HG03520 (cell line): ENCODE measurements around the gene PRKAA2.

Experiments
- ATAC-seq: cut with Tn5 transposase; IDR thresholded peaks from one replicate; pipeline ENCODE4 v1.9.1; 2021; ENCODE audit warnings: mild to moderate bottlenecking, moderate library complexity; ENCODE audit not compliant: unreplicated experiment

Gene PRKAA2

DNA sequence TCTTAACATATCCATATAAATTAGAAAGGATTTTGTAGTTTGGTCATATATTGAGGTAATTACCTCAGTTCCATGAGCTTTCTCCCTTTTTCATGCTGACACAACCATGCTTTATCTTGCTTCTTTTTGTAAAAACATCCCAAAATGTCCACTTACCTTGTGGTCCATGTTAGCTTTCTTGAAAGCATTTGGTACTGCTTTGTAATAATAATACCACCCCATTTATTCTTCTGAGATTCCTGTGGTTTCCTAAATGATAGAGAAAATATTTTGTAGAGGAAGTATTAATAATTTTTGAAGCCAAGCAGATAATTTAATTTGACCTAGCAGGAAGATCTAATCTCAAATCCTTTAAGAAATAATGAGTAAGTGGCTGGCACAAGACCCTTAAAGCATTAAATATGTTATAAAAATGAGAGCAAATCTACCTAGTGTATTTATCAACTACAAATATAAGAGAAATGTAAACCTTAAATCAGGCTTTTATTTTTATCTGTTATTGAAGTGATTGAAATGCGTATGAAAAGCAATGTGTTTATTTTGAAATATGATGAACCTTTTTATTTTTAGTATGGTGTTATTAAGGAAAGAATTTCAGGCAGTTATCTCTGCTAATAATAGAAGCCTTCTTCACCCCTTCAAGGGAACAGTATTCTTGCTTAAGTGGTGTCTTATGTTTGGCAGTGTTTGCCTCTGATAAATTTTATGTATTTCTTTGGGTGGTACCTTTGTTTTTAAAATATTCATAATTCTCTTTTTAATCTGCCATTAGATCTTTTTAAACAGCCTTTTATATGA lies 9.2 kb downstream of the PRKAA2 start:
- ATAC-seq: no peak

DNA sequence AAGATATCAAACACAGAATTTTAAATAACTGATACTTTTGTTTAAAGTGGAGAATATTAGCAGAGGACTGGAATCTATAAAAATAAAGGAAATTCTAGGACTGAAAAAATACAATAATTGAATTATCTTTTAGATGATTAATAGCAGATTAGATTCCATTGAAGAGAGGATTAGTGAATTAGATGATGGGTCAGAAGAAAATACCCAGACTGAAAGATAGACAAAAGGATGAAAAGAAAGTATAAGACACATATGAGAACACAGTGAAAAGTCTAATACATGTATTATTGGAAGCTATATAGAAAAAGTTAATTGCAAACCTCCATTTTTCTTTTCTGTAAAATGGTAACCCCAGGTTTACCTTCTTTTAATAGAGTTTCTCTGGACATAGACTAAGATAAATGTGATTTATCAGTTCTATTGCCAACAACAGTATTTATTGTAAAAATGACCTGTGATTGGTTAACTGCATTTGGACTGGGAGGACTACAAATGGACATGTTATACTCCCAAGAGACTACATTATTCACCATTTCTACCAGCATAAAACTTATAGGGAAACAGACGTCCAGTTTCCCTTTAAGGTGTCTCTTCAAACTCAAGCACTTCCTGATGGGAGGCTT lies 11.0 kb downstream of the PRKAA2 start:
- ATAC-seq: no peak

DNA sequence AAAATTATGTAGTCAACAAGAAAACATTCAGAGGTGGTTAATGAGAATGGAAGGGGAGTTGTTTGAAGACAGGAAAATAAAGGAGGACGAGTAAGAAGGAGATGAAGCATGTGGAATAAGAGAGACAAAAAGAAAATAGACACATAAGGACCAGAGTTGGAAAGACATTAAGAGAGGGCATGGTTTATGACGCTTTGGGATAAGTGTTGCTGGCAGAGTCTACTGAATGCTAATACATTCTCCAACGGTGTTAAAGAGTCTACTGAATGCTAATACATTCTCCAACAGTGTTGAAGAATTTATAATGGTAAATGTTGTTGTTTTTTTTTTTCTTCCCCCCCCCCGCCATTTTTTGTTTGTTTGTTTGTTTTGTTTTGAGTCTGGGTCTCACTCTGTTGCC lies 13.1 kb downstream of the PRKAA2 start:
- no peak for ATAC-seq

DNA sequence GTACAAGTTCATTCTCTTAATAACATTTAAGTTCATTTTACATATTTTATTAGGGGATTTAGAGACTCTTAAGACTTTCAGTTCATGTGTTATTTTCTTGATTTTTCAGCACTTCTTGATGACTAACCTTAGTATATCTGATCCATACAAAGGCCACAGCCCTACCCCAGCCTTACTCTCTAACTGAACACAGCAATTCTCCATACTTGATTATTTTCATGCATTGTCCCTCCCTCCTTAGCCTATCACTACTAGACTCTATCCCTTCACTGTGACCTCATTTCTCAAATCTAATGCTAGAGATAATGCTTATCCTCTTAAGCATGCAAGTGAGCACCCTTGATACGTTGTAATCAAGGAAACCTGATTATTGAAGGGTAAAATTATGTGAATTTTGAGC lies 15.2 kb downstream of the PRKAA2 start:
- no peak for ATAC-seq

DNA sequence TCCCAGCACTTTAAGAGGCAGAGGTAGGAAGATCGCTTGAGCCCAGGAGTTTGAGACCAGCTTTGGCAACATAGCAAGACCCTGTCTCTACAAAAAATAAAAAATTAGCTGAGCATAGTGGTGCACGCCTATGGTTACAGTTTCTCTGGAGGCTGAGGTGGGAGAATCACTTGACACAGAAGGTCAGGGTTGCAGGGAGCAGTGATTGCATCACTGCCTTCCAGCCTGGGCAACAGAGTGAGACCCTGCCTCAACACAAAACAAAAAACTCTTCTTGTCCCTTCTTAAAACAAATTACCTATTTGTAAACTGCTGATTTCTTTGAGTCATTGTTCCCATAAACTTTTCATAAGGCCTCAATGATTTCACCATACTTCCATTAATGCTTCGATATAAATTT lies 18.7 kb downstream of the PRKAA2 start:
- ATAC-seq: no peak

DNA sequence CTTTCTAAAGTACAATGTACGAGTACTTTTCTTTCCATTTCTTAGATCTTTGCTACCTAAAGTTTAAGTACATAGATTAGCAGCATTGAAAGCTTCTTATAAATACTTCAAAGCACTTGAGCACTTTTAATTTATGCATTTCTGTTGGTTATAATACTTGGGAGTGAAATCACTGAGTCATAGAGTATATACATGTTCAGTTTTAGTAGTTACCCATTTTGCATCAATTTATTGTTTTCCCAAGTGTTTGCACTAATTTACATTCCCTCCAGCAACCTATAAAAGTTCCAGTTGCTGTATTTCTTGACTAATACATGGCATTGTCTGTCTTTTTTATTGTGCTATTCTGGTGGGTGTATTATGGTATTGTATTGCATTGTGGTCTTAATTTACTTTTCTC lies 20.3 kb downstream of the PRKAA2 start:
- no peak for ATAC-seq

DNA sequence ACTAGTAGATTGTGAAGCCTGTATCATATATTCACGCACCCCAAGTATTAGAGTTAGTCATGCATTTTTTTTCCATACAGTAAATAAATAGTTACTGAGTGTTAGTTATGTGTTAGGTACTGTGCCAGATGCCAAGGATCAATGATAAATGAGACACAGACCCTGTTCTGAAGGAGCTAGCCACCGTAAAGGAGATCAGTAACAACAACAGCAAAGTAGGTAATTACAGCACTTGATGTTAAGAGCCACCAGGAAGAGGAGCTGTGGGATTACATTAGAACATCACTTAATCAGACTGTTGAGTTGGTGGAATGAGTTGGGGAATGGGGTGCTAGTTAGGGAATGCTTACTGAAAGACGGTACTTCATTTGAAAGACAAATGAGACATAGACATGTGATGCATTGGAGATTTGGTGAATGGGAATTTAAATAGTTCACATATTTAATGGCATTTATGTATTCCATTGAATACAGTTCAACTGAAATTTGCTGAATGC lies 21.0 kb downstream of the PRKAA2 start:
- no peak for ATAC-seq

DNA sequence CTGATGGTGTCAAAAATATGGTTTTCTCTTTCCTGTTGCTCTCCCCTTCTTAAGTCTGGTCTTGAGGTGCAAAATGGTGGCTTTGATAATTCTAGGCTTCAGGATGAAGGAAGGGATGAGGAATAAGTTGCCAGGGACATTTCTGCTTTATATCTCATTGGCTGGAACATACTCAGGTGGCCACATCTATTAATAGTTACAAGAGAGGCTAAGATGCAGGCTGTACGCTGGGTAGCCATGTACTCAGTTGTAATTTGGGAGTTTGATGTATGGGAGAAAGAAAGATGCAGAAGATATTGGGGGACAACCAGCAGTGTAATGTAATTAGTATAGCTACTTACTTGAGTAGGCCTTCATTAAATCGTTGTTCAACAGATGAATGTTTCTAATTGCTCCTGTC lies 25.2 kb downstream of the PRKAA2 start:
- no peak for ATAC-seq

DNA sequence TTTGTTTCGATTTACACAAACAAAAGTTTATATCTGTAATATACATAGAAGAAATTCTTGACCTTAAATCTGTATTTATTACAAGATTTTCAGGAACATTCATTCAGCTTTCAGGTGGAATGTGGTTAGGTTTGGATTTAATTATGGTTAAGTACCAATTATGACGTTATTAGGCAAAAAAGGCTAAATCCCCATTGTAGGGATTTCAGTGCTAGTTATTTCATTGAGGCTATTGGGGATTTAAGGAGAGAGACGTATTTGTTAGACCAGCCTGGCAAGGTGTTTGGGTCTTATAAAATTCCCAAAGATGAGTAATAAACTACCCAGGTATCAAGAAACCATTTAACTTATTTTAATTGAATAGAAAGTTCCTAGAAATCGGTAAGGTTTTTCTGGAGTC lies 26.0 kb downstream of the PRKAA2 start:
- no peak for ATAC-seq

DNA sequence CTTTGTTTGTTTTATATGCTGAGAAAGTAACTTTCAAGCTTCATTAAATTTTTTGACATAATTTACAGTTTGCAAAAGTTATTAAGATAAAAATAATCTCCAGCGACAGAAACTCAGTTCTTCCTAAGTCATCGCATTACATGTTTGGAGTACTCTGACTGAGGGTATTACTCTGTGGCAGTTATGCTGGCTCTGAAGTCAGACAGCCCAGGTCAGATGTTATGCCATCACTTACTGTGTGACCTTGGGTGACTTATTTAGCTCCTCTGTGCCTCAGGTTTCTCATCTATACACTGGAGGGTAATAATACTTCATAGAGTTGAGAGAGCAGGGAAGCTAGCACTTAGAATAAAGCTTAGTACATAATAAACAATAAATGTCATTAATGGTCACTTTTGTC lies 26.4 kb downstream of the PRKAA2 start:
- ATAC-seq: no peak

DNA sequence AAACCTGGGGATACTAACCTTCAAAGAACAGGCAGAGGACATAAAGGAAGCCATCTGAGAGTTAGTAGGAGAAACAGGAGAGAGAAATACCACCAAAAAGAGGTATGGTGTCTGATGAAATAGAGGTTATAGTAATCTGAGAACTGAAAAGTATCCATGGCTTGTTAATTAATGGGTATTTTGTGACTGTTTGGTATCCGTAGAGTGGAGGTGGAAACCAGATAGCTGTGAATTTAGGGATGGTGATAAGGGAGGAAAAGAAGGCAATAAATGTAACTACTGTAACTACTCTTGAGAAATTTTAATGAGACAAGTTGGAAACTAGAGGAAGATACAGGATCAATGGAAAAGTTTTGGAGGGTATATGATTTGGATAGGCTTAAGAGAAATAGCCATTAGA lies 27.5 kb downstream of the PRKAA2 start:
- ATAC-seq: no peak

DNA sequence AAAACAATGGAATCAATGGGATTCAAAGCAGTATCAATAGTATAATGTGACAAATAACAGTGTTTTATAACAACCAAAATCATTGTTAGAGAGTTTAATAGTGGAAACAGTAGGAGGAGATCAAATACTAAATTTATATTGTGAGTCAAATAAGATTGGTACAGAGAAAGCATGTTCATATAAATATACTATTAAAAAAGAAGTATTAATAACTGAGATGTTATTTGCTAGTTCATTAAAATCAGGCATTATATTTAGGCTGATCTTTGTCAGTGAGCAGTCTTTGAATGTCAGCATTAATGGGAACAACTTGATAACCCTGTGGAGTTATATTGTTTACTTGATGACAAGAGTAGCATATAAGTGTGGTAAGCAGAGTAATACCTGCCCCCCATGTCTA lies 30.6 kb downstream of the PRKAA2 start:
- ATAC-seq: no peak

DNA sequence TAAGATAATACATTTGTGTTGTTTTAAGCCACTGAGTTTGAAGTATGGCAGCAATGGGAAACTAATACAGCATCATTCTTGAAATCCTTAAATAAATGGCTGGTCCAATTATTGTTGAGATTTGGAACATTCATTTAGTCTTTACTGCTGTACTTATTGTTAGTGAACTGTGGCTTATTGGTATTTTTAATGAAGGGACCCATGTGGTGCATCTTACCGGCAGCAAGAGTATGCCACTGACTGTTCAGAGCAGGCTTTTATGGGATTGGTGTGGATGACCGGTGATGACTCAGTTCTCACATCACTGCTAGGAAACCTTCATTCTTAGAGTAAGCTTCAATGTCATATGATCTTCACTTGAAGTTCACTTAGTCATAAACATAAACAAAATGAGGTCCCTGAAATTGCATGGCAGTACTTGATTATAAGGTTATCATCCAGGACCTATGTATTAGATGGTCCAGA lies 31.5 kb downstream of the PRKAA2 start:
- no peak for ATAC-seq

DNA sequence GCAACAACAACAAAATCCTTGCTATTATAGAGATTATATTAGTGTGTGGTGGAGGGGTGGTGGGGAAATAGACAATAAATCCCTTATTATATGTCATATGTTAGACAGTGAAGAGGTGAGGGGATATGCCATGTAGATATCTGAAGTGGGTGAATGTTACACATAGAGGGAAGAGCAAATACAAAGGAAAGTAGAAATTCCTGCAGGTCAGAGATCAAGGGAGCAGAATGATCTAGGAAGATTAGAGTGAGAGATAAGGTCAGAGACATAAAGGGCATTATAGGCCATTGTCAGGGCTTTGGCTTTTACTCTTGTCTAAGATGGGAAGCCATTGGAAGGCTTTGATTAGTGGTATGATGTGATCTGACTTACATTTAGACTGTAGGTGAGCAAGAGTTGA lies 38.5 kb downstream of the PRKAA2 start:
- no peak for ATAC-seq

DNA sequence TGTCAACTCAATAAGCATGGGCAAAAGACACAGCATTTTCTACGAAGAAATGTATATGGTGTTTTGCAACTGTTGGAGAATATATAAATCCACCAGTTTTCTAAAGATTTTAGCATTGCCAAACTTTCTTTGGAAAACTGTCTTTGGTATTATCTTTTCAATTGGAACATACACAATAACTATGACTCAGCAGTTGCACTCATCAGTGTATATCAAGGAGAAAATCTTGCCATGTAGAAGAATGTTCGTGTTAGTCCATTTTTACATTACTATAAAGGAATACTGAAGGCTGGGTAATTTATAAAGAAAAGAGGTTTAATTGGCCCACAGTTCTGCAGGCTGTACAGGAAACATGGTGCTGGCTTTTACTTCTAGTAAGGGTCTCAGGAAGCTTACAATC lies 41.1 kb downstream of the PRKAA2 start:
- no peak for ATAC-seq

DNA sequence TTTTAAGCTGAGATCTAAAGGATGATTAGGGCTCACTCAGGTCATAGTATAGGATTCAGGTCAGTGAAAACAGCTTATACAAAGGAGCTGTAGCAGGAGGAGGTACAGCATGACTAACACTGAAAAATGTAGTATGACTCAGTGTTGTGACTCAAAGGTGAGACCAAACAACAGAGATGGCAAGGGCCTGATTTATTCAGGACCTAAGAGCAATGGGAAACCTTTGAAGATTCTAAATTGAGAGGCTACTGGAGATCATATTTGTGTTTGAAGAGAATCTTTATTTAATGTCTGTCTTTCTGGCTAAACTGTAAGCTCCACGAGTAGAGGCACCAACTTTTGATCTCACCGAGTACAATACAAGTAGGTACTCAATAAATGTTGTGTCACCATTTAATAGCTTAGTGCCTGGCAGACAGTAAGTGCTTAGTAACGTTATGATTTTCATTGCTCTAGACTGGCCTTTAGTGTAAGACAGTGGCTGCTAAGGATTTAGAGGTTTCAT lies 43.5 kb downstream of the PRKAA2 start:
- ATAC-seq: peak; percentile 81

DNA sequence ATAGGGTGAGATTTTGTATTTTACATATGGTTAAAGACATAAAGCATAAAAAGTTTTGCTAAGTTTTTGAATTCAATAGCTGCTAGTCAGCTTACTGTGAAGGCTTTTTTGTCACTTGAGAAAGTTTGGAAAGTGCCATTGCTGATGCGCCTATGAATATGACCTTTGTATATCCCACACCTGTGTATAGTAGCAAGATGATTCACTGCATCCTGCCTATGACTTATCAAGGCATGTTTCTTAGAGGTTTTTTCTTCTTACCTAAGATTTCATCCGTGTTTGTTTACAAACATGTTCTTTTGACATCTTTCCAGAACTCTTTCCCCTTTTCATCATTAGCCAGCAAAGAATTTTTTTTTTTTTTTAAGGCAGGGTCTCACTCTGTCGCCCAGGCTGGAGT lies 51.5 kb downstream of the PRKAA2 start:
- no peak for ATAC-seq

DNA sequence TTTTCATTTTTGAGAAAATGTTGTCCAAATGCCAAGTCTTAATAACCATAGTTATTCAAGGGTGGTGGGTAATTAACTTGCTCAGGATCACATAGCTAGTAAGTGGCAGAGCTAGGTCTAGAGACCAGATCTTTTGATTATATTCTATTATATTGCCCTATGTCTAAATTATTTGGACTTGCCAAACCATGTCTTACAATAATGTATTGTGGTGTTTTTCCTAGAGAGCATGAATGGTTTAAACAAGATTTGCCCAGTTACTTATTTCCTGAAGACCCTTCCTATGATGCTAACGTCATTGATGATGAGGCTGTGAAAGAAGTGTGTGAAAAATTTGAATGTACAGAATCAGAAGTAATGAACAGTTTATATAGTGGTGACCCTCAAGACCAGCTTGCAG lies 58.6 kb downstream of the PRKAA2 start:
- ATAC-seq: no peak

DNA sequence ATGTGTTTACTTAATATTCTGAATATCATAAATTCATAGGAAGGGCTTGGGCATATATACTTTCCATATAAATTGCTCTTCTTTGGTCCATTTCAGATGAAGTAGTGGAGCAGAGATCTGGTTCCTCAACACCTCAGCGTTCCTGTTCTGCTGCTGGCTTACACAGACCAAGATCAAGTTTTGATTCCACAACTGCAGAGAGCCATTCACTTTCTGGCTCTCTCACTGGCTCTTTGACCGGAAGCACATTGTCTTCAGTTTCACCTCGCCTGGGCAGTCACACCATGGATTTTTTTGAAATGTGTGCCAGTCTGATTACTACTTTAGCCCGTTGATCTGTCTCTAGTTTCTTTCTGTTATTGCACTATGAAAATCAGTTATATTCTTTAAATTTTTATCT lies 62.3 kb downstream of the PRKAA2 start:
- ATAC-seq: no peak

DNA sequence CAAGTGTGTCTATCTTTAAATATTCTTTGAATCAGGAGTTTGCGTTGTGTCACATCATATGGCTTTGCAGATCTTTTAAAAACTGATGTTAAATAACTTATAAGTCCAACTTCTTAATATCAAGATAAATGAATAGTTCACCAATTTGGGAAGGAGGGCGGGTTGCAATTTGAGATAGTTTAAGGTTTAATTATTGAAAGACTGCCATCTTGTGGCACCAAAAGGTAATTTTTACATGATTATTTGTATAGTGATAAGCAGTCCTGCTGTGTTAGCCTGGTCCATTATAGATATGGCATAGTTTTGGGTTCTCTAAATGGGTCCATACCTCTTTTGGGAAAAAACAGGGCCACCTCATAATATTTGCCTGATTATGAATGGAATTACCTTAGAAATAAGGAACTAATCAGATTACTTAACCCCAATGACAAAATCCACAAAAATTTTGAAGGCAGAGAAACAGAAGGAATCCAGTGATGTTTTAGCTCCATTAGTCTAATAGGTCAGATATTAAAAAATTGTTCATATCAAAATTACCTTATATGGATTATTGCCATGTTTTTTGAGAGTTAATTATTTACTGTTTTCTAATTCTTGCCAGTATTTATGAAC lies 64.3 kb downstream of the PRKAA2 start:
- no peak for ATAC-seq

DNA sequence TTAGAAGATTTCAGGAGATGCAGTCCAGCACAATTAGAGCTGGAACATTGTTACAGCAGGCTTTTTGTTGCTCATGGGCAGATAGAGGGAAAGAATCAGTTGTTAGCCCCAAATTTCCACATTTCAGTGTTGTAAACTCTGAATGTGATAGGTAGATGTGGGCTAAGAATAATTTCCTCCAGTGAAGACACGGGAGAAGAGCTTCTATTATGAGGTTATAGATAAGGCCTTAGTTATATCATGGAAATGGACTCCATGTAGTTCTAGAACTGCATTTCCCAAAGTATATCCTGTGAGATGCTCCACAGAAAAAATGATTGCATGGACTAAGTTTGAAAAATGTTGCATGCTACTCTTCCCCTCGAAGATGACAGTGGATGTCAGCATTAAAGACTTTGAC lies 64.9 kb downstream of the PRKAA2 start:
- no peak for ATAC-seq

DNA sequence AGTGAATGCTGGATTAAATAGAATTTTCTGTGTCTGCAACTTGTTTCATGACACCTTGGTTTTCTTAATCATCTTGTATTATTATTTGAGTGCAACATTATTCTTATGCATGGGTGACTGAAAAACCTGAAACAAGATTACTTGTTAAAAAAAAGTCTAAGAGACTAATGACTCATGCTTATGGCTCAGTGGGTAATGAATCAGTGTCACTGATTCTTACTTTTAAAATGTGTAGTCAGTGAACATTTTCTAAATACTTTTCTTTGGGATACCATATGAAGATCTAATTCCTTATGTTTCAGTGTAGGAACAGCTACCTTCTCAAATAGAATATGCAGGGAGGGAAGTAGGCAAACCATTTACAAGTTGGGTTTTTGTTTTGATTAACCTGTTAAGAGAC lies 65.5 kb downstream of the PRKAA2 start:
- ATAC-seq: no peak
